HEK293 (cell line): ENCODE measurements around the gene IFI27L2.

Experiments
- GLI4 ChIP-seq: fragments of 450-650 bp; formaldehyde crosslinking; IDR thresholded peaks from 2 replicates; pipeline ENCODE4 v1.5.1; 2016; ENCODE audit warnings: missing biosample characterization, missing genetic modification characterization
- ZBTB1 ChIP-seq: fragments of 450-650 bp; formaldehyde crosslinking; IDR thresholded peaks from 2 replicates; pipeline ENCODE4 v1.5.1; 2016; ENCODE audit warnings: missing biosample characterization, missing genetic modification characterization
- ZNF660 ChIP-seq: fragments of 450-650 bp; IDR thresholded peaks from 2 replicates; pipeline ENCODE4 v1.5.1; 2018; ENCODE audit warnings: missing biosample characterization, mild to moderate bottlenecking, missing genetic modification characterization
- ZNF837 ChIP-seq: fragments of 450-650 bp; formaldehyde crosslinking; IDR thresholded peaks from 2 replicates; pipeline ENCODE4 v1.5.1; 2016; ENCODE audit warnings: missing biosample characterization, missing genetic modification characterization
- TF ChIP-seq, protein P1 (sequence below): fragments of 450-650 bp; formaldehyde crosslinking; IDR thresholded peaks from 2 replicates; pipeline ENCODE4 v1.5.1; 2016; ENCODE audit warnings: missing biosample characterization, missing genetic modification characterization
- TF ChIP-seq, protein P2 (sequence below): fragments of 450-650 bp; formaldehyde crosslinking; IDR thresholded peaks from 2 replicates; pipeline ENCODE4 v1.5.1; 2016; ENCODE audit warnings: missing biosample characterization, missing genetic modification characterization
- TF ChIP-seq, protein P3 (sequence below): fragments of 450-650 bp; formaldehyde crosslinking; IDR thresholded peaks from 2 replicates; pipeline ENCODE4 v1.5.1; 2016; ENCODE audit warnings: missing biosample characterization, missing genetic modification characterization
- TF ChIP-seq, protein P4 (sequence below): fragments of 450-650 bp; formaldehyde crosslinking; IDR thresholded peaks from 2 replicates; pipeline ENCODE4 v1.5.1; 2016; ENCODE audit warnings: missing biosample characterization, missing genetic modification characterization

DNA sequence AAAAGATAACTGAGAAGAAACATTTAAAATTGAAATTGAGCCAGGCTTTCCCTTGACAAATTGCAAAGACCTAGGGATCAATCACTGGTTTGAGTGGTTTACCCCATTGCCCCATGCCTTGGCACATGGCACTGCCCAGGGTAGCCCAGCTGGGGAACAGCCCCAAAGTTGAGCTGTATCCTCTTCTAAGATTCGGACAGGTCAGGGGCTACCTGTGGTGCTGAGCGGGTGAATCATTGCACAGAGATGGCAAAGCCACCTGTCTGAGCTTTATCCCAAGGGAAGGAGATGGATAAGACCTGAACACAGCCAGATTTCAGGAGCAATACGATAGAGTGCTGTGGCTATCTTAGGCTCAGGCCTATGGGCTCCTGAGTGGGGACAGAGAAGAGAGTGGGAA lies 7.0 kb downstream of the IFI27L2 start:
- TF ChIP-seq ZBTB1 (no peak), ZNF837 (tag by site-specific recombination) (no peak), ZNF660 (tag by site-specific recombination) (no peak), GLI4 (no peak)
- TF ChIP-seq, protein P1, sequence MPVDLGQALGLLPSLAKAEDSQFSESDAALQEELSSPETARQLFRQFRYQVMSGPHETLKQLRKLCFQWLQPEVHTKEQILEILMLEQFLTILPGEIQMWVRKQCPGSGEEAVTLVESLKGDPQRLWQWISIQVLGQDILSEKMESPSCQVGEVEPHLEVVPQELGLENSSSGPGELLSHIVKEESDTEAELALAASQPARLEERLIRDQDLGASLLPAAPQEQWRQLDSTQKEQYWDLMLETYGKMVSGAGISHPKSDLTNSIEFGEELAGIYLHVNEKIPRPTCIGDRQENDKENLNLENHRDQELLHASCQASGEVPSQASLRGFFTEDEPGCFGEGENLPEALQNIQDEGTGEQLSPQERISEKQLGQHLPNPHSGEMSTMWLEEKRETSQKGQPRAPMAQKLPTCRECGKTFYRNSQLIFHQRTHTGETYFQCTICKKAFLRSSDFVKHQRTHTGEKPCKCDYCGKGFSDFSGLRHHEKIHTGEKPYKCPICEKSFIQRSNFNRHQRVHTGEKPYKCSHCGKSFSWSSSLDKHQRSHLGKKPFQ (tag by site-specific recombination), result no peak
- TF ChIP-seq, protein P2, sequence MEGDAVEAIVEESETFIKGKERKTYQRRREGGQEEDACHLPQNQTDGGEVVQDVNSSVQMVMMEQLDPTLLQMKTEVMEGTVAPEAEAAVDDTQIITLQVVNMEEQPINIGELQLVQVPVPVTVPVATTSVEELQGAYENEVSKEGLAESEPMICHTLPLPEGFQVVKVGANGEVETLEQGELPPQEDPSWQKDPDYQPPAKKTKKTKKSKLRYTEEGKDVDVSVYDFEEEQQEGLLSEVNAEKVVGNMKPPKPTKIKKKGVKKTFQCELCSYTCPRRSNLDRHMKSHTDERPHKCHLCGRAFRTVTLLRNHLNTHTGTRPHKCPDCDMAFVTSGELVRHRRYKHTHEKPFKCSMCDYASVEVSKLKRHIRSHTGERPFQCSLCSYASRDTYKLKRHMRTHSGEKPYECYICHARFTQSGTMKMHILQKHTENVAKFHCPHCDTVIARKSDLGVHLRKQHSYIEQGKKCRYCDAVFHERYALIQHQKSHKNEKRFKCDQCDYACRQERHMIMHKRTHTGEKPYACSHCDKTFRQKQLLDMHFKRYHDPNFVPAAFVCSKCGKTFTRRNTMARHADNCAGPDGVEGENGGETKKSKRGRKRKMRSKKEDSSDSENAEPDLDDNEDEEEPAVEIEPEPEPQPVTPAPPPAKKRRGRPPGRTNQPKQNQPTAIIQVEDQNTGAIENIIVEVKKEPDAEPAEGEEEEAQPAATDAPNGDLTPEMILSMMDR (tag by site-specific recombination), result no peak
- TF ChIP-seq, protein P3, sequence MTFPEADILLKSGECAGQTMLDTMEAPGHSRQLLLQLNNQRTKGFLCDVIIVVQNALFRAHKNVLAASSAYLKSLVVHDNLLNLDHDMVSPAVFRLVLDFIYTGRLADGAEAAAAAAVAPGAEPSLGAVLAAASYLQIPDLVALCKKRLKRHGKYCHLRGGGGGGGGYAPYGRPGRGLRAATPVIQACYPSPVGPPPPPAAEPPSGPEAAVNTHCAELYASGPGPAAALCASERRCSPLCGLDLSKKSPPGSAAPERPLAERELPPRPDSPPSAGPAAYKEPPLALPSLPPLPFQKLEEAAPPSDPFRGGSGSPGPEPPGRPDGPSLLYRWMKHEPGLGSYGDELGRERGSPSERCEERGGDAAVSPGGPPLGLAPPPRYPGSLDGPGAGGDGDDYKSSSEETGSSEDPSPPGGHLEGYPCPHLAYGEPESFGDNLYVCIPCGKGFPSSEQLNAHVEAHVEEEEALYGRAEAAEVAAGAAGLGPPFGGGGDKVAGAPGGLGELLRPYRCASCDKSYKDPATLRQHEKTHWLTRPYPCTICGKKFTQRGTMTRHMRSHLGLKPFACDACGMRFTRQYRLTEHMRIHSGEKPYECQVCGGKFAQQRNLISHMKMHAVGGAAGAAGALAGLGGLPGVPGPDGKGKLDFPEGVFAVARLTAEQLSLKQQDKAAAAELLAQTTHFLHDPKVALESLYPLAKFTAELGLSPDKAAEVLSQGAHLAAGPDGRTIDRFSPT, result no peak
- TF ChIP-seq, protein P4, sequence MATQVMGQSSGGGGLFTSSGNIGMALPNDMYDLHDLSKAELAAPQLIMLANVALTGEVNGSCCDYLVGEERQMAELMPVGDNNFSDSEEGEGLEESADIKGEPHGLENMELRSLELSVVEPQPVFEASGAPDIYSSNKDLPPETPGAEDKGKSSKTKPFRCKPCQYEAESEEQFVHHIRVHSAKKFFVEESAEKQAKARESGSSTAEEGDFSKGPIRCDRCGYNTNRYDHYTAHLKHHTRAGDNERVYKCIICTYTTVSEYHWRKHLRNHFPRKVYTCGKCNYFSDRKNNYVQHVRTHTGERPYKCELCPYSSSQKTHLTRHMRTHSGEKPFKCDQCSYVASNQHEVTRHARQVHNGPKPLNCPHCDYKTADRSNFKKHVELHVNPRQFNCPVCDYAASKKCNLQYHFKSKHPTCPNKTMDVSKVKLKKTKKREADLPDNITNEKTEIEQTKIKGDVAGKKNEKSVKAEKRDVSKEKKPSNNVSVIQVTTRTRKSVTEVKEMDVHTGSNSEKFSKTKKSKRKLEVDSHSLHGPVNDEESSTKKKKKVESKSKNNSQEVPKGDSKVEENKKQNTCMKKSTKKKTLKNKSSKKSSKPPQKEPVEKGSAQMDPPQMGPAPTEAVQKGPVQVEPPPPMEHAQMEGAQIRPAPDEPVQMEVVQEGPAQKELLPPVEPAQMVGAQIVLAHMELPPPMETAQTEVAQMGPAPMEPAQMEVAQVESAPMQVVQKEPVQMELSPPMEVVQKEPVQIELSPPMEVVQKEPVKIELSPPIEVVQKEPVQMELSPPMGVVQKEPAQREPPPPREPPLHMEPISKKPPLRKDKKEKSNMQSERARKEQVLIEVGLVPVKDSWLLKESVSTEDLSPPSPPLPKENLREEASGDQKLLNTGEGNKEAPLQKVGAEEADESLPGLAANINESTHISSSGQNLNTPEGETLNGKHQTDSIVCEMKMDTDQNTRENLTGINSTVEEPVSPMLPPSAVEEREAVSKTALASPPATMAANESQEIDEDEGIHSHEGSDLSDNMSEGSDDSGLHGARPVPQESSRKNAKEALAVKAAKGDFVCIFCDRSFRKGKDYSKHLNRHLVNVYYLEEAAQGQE (tag by site-specific recombination), result no peak
